Upper lobe of right lung (tissue), 1 donor: Measurements from ENCODE around the gene S1PR2. TPM values are rescaled to one million over a fixed set of nuclear protein-coding genes. Genes with fewer than 3 reads are reported as not detected.
"Not testable (repeated sequence)": the region's sequence is repeated elsewhere in the genome, so short reads cannot be mapped to it uniquely, and the experiment has no call there.

Experiments used
- ATAC-seq: fragments of 200-7000 bp; cut with Tn5 transposase; one replicate; pipeline ENCODE4 v1.9.1; 2020; ENCODE audit warnings: mild to moderate bottlenecking, moderate library complexity
- DNase-seq: peaks from one replicate; pipeline ENCODE4 v3.0.0-alpha.2; 2020
- H3K27ac ChIP-seq: fragments of 200-600 bp; one replicate; pipeline ENCODE4 v1.8.0; 2022
- H3K27me3 ChIP-seq: fragments of 200-600 bp; one replicate; pipeline ENCODE4 v1.8.0; 2022; ENCODE audit warnings: mild to moderate bottlenecking
- H3K36me3 ChIP-seq: fragments of 200-600 bp; one replicate; pipeline ENCODE4 v1.8.0; 2022
- H3K4me1 ChIP-seq: fragments of 200-600 bp; one replicate; pipeline ENCODE4 v1.8.0; 2022
- H3K4me3 ChIP-seq: fragments of 200-600 bp; one replicate; pipeline ENCODE4 v1.8.0; 2022; ENCODE audit warnings: mild to moderate bottlenecking
- H3K9me3 ChIP-seq: fragments of 200-600 bp; one replicate; pipeline ENCODE4 v1.8.0; 2022
- intact Hi-C: fragments of 100-400 bp; cut with DNase I; formaldehyde crosslinking; loops from one replicate; pipeline ENCODE4 v1.11.0; 2022
- total RNA-seq: library from RNA; stranded (reverse); fragmentation: NEBNext Ultra II Directional; extraction: Animal tissue kit (Norgen Biotek cat#: 25700); gene quantifications from one replicate; pipeline ENCODE4 v1.2.1, GENCODE V29; 2021
- TF ChIP-seq, protein P1 (sequence below): fragments of 200-600 bp; IDR thresholded peaks from one replicate; pipeline ENCODE4 v1.8.0; 2022; ENCODE audit warnings: antibody characterized with exemption
- donor health status: DM: no; HTN: yes; CAD: no; lungs with severe emphysema.

Gene S1PR2
- total RNA-seq, 1 donor from 2014 or later: 21.7 TPM

GRCh38 chr19:10251792-10252694 lies 20.9 kb upstream of the S1PR2 start, which contains the start of gene MRPL4:
MRPL4 (plus strand) TSS chr19:10252214; CDS start chr19:10252254, 40 bp downstream.
- Histone ChIP-seq H3K36me3 (peaks cover 32% of the 10 kb centered on the region), H3K9me3 (no peaks in the 10 kb centered on the region), H3K27me3 (no peaks in the 10 kb centered on the region), H3K4me3 (peak within 1 kb of the TSS; percentile 93), H3K4me1 (peaks cover 23% of the 10 kb centered on the region), H3K27ac (peak within 1 kb of the TSS; percentile 88)
- TF ChIP-seq, protein P1, sequence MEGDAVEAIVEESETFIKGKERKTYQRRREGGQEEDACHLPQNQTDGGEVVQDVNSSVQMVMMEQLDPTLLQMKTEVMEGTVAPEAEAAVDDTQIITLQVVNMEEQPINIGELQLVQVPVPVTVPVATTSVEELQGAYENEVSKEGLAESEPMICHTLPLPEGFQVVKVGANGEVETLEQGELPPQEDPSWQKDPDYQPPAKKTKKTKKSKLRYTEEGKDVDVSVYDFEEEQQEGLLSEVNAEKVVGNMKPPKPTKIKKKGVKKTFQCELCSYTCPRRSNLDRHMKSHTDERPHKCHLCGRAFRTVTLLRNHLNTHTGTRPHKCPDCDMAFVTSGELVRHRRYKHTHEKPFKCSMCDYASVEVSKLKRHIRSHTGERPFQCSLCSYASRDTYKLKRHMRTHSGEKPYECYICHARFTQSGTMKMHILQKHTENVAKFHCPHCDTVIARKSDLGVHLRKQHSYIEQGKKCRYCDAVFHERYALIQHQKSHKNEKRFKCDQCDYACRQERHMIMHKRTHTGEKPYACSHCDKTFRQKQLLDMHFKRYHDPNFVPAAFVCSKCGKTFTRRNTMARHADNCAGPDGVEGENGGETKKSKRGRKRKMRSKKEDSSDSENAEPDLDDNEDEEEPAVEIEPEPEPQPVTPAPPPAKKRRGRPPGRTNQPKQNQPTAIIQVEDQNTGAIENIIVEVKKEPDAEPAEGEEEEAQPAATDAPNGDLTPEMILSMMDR: no peak
- DNase-seq: peak; percentile 95
- intact Hi-C loops: no loop called here
- peak; percentile 96 for ATAC-seq

DNA sequence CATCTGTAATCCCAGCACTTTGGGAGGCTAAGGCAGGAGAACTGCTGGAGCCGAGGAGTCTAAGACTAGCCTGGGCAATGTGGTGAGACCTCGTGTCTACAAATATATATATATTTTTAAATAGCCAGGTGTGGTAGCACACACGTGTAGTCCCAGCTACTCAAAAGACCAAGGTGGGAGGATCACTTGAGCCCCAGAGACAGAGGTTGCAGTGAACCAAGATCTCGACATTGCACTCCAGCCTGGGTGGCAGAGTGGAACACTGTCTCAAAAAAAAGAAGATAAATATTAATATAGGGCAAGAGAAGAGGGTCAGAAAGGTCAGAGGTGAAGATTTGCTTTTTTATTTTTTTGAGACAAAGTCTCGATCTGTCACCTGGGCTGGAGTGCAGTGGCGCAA lies 15.4 kb upstream of the S1PR2 start:
- peaks cover 16% of the 10 kb centered on the region for H3K4me1 ChIP-seq
- no peak for ATAC-seq
- no peaks in the 10 kb centered on the region for H3K9me3 ChIP-seq
- no peak for DNase-seq
- no peak overlapping the region for H3K27ac ChIP-seq
- TF ChIP-seq, protein P1: no peak
- no peak overlapping the region for H3K4me3 ChIP-seq
- H3K36me3 ChIP-seq: no peaks in the 10 kb centered on the region
- no peaks in the 10 kb centered on the region for H3K27me3 ChIP-seq
- intact Hi-C loops: no loop called here

DNA sequence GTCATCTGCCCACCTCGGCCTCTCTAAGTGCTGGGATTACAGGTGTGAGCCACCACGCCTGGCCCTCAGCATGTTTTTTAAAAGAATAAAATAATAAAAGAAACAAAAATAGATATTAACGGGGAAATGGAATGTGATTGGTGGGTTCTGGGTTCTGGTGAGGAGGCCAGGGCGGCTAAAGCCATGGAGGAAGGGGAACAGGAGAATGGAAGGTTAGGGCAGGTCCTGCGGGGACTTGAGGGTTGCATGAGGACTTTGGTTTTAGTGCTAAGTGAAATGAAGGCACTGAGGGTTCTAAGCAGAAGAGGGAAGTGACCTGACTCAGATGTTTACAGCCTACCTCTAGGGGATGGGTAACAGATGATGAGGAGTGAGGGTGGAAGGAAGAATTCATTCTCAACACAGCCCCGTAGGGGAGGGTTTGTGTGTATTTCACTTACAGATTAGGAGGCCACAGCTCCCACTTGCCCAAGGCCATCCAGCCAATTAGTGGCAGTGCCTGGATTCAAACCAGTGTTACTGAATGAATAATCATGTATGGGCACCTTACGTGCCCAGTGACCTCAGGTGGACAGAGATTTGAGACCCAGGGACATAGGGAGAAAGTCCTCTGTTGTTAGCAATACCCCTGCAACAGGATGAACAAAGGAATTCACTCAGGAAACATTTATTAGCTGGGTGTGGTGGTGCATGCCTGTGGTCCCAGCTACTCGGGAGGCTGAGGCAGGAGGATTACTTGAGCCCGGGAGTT lies 14.2 kb upstream of the S1PR2 start:
- no peak overlapping the region for H3K27ac ChIP-seq
- H3K27me3 ChIP-seq: no peaks in the 10 kb centered on the region
- H3K36me3 ChIP-seq: no peaks in the 10 kb centered on the region
- ATAC-seq: no peak
- no peak overlapping the region for H3K4me3 ChIP-seq
- no peaks in the 10 kb centered on the region for H3K9me3 ChIP-seq
- TF ChIP-seq, protein P1: no peak
- H3K4me1 ChIP-seq: peaks cover 6% of the 10 kb centered on the region
- no peak for DNase-seq
- intact Hi-C loops: no loop called here

DNA sequence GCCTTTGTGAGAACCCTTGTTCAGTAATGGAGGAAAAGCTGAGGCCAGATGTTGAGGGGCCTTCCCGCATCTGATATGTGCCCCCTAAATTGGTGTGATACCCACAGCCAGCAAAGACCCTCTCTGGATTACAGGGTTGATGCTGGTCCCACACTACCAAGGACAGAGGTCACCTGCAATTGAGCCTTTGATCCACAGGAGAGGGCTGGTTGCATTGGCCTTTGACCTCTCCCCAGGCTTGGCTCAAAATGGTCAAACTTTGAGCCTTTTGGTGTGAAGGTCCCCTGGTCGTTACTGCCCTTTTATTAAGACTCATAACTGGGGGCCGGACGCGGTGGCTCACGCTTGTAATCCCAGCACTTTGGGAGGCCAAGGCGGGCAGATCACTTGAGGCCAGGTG lies 12.5 kb upstream of the S1PR2 start:
- H3K27ac ChIP-seq: no peak overlapping the region
- no peaks in the 10 kb centered on the region for H3K36me3 ChIP-seq
- H3K9me3 ChIP-seq: no peaks in the 10 kb centered on the region
- H3K4me3 ChIP-seq: no peak overlapping the region
- TF ChIP-seq, protein P1: no peak
- DNase-seq (no peak), ATAC-seq (no peak)
- H3K4me1 ChIP-seq: no peaks in the 10 kb centered on the region
- intact Hi-C loops: no loop called here
- no peaks in the 10 kb centered on the region for H3K27me3 ChIP-seq

DNA sequence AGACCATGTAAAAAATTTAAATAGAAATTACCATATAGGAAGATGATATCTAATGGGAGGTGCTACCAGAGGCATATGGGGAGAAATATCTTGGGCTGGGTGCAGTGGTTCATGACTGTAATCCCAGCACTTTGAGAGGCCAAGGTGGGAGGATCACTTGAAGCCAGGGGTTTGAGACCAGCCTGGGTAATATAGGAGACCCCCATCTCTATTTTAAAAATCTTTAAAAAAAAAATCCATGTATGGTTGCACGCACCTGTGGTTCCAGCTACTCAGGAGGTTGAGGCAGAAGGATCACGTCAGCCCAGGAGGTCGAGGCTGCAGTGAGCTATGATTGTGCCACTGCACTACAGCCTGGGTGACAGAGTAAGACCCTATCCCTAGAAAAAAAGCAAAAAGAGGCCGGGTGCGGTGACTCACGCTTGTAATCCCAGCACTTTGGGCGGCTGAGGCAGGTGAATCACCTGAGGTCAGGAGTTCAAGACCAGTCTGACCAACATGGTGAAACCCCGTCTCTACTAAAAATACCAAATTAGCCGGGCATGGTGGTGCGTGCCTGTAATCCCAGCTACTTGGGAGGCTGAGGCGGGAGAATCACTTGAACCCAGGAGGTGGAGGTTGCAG lies 10.8 kb upstream of the S1PR2 start:
- intact Hi-C loops, DNase-seq: not testable (repeated sequence)

More for the DNA sequence above, 10.8 kb upstream of the S1PR2 start:
- not testable (repeated sequence) for H3K9me3 ChIP-seq, ATAC-seq, H3K27ac ChIP-seq, H3K4me3 ChIP-seq, H3K36me3 ChIP-seq, H3K27me3 ChIP-seq
- peaks cover 10% of the 10 kb centered on the region for H3K4me1 ChIP-seq
